Measurements from ENCODE around the gene PYCR2. TPM values are rescaled to one million over a fixed set of nuclear protein-coding genes. Genes with fewer than 3 reads are reported as not detected.

The PYCR2 gene
- polyA plus RNA-seq, 2 of the 4 experiments (the other 2 are of a cell fraction): 45.4 to 50.5 TPM

GRCh38 chr1:225953315-225953714 is 29.3 kb upstream of the PYCR2 start (continued):
- no peak for TF ChIP-seq REST (IDR thresholded peaks at IDR 0.05)

- DNase-seq (ENCODE audit: low read depth in 1 of 2, low spot score in 1 of 2): no peak
- POLR2A ChIA-PET: interaction anchor here (1.5 kb wide), 1 partner anchor 27 kb away, joined by 5 read pairs; the partner anchor contains the start of gene PYCR2
- CTCF ChIA-PET: interaction anchor here (0.6 to 4.1 kb wide), 4 partner anchors 11 to 475 kb away, joined by 3 to 26 read pairs (median 3); no protein-coding TSS in a partner anchor
- Histone ChIP-seq H3K4me2 (no peak overlapping the region), H3K27ac (no peak overlapping the region), H3K4me3 (no peak overlapping the region), H3K4me1 (no peaks in the 10 kb centered on the region), H3K9me3 (no peaks in the 10 kb centered on the region)
- TF ChIP-seq CHD4 (IDR thresholded peaks at IDR 0.05; ENCODE audit: borderline replicate concordance) (no peak), KDM1A (IDR thresholded peaks at IDR 0.05; ENCODE audit: low read depth) (no peak), HDAC2 (IDR thresholded peaks at IDR 0.05) (no peak), JUN (IDR thresholded peaks at IDR 0.05) (no peak), SMC3 (IDR thresholded peaks at IDR 0.05) (no peak), NPAS2 (CRISPR knock-in tag; IDR thresholded peaks at IDR 0.05; ENCODE audit: borderline replicate concordance) (no peak), MAFK (IDR thresholded peaks at IDR 0.05; ENCODE audit: partially characterized antibody) (no peak), EP300 (IDR thresholded peaks at IDR 0.05) (no peak), GATA3 (IDR thresholded peaks at IDR 0.05; ENCODE audit: borderline replicate concordance) (no peak), FOSL2 (IDR thresholded peaks at IDR 0.05) (no peak), FOSL2 (CRISPR knock-in tag; IDR thresholded peaks at IDR 0.05) (no peak), POLR2AphosphoS2 (conservative IDR thresholded peaks at IDR 0.05; ENCODE audit: low read length) (no peak)
- TF ChIP-seq, protein P1, sequence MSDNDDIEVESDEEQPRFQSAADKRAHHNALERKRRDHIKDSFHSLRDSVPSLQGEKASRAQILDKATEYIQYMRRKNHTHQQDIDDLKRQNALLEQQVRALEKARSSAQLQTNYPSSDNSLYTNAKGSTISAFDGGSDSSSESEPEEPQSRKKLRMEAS (IDR thresholded peaks at IDR 0.05): no peak
- TF ChIP-seq, protein P2, sequence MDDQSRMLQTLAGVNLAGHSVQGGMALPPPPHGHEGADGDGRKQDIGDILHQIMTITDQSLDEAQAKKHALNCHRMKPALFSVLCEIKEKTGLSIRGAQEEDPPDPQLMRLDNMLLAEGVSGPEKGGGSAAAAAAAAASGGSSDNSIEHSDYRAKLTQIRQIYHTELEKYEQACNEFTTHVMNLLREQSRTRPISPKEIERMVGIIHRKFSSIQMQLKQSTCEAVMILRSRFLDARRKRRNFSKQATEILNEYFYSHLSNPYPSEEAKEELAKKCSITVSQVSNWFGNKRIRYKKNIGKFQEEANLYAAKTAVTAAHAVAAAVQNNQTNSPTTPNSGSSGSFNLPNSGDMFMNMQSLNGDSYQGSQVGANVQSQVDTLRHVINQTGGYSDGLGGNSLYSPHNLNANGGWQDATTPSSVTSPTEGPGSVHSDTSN (IDR thresholded peaks at IDR 0.05): no peak
- WGBS (ENCODE audit: missing lambda C conversion rate): 74% methylated on average over 9 of the region's 9 CpGs
- FAIRE-seq: no peak
- peak; percentile 46 to 60; a peak in 2 of 6 replicates for ATAC-seq
Measured at GRCh38 chr1:225950905-225951497, 27.0 kb upstream of the PYCR2 start.

GRCh38 chr1:225949041-225949440 is 25.0 kb upstream of the PYCR2 start:
- Histone ChIP-seq H3K9me3 (no peaks in the 10 kb centered on the region), H3K4me3 (no peak overlapping the region), H3K27ac (no peak overlapping the region), H3K4me2 (no peak overlapping the region), H3K4me1 (no peaks in the 10 kb centered on the region)
- 78% methylated on average over 6 of the region's 6 CpGs for WGBS (ENCODE audit: missing lambda C conversion rate)
- TF ChIP-seq, protein P3, sequence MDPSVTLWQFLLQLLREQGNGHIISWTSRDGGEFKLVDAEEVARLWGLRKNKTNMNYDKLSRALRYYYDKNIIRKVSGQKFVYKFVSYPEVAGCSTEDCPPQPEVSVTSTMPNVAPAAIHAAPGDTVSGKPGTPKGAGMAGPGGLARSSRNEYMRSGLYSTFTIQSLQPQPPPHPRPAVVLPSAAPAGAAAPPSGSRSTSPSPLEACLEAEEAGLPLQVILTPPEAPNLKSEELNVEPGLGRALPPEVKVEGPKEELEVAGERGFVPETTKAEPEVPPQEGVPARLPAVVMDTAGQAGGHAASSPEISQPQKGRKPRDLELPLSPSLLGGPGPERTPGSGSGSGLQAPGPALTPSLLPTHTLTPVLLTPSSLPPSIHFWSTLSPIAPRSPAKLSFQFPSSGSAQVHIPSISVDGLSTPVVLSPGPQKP (IDR thresholded peaks at IDR 0.05; ENCODE audit: low read depth, low read length): no peak
- no peak for DNase-seq (ENCODE audit: low read depth in 1 of 2, low spot score in 1 of 2)
- no peak for ATAC-seq
- POLR2A ChIA-PET: interaction anchor here (1.2 kb wide), 1 partner anchor 113 kb away, joined by 4 read pairs; the partner anchor contains the start of gene H3-3A
- no peak for FAIRE-seq
- CTCF ChIA-PET: interaction anchor here (1.0 to 4.1 kb wide), 4 partner anchors 10 to 474 kb away, joined by 3 to 26 read pairs (median 4); no protein-coding TSS in a partner anchor

Data from A549 (cell line).